ENCODE results near the gene TP63.

DNA sequence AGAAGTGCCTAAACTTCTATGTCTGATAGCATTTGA, at the start of gene TP63:
- TF ChIP-seq, protein P1, sequence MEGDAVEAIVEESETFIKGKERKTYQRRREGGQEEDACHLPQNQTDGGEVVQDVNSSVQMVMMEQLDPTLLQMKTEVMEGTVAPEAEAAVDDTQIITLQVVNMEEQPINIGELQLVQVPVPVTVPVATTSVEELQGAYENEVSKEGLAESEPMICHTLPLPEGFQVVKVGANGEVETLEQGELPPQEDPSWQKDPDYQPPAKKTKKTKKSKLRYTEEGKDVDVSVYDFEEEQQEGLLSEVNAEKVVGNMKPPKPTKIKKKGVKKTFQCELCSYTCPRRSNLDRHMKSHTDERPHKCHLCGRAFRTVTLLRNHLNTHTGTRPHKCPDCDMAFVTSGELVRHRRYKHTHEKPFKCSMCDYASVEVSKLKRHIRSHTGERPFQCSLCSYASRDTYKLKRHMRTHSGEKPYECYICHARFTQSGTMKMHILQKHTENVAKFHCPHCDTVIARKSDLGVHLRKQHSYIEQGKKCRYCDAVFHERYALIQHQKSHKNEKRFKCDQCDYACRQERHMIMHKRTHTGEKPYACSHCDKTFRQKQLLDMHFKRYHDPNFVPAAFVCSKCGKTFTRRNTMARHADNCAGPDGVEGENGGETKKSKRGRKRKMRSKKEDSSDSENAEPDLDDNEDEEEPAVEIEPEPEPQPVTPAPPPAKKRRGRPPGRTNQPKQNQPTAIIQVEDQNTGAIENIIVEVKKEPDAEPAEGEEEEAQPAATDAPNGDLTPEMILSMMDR (IDR thresholded peaks at IDR 0.05; ENCODE audit: low read length), result no peak
- no peak for TF ChIP-seq EZH2 (IDR thresholded peaks at IDR 0.05; ENCODE audit: borderline replicate concordance, low read length)
